HCT116 (cell line): ENCODE results near the gene EIF1AD. TPM values are rescaled to one million over a fixed set of nuclear protein-coding genes. Genes with fewer than 3 reads are reported as not detected.

Experiments
- ATAC-seq: fragments of 200-7000 bp; cut with Tn5 transposase; 2 replicates; pipeline ENCODE4 v1.9.1; 2020; ENCODE audit warnings: mild to moderate bottlenecking, moderate library complexity
- BruUV-seq: library from RNA; stranded (reverse); fragments of 400-500 nt; replicated peaks from 2 replicates; lab custom pipeline; 2021; lab: Mats Ljungman, UMichigan
- CTCF ChIA-PET: fragments of 300-600 bp; sonication (Branson Sonifier 250); formaldehyde crosslinking; loops from one replicate; lab custom pipeline; 2021; ENCODE audit warnings: antibody characterized with exemption; lab: Charles Lee
- POLR2A ChIA-PET: fragments of 300-600, 350-600 bp; sonication (Branson Sonifier 250); formaldehyde crosslinking; loops from one replicate; lab custom pipeline; 2021; ENCODE audit warnings: antibody characterized with exemption; lab: Charles Lee
- RAD21 ChIA-PET, 2 experiments: fragments of 300-600 bp; sonication (Branson Sonifier 250); formaldehyde crosslinking; loops; one replicate each; lab custom pipeline; 2023; ENCODE audit warnings: low total read pairs in 2 of 2; ENCODE audit not compliant: uncharacterized antibody in 2 of 2, unreplicated experiment in 2 of 2, low non-redundant PET in 1 of 2; lab: Charles Lee
- DNase-seq: peaks from one replicate; pipeline ENCODE4 v3.0.0-alpha.2; 2010; ENCODE audit warnings: low read depth, low spot score
- H2AFZ ChIP-seq: fragments of 200-600 bp; shearing (Covaris generic), sonication (generic); 2 replicates; pipeline ENCODE4 v1.6.1; 2017; ENCODE audit warnings: low read depth, mixed run types, mixed read lengths, antibody characterized with exemption, low read length; ENCODE audit not compliant: poor library complexity, severe bottlenecking
- H3K27ac ChIP-seq: 2 replicates; pipeline ENCODE4 v1.5.1; 2012; ENCODE audit warnings: low read depth, low read length
- H3K27me3 ChIP-seq: fragments of 200-600 bp; sonication (generic); 2 replicates; pipeline ENCODE4 v1.6.1; 2016; ENCODE audit warnings: mixed run types, low read length, mixed read lengths; ENCODE audit not compliant: insufficient read depth
- H3K36me3 ChIP-seq, 2 experiments: fragments of 200-500 bp in 1 of 2; fragments of 200-600 bp in 1 of 2; sonication (Bioruptor generic) in 1 of 2; sonication (generic) in 1 of 2; 2 replicates each; pipeline versions ENCODE4 v1.5.1 to v1.6.1; 2014 to 2016; ENCODE audit warnings: low read length in 2 of 2, inconsistent platforms in 1 of 2, mixed read lengths in 1 of 2, mixed run types in 1 of 2; ENCODE audit not compliant: insufficient read depth in 2 of 2, control insufficient read depth in 1 of 2
- H3K4me1 ChIP-seq, 2 experiments: fragments of 200-600 bp in 1 of 2; sonication (generic) in 1 of 2; 2 replicates each; pipeline versions ENCODE4 v1.5.1 to v1.6.1; 2012 to 2017; ENCODE audit warnings: low read length in 2 of 2, inconsistent platforms in 1 of 2, mild to moderate bottlenecking in 1 of 2, mixed read lengths in 1 of 2, mixed run types in 1 of 2, moderate library complexity in 1 of 2; ENCODE audit not compliant: insufficient read depth in 2 of 2, control insufficient read depth in 1 of 2
- H3K4me2 ChIP-seq: fragments of 200-600 bp; sonication (generic); 2 replicates; pipeline ENCODE4 v1.6.1; 2017; ENCODE audit warnings: mixed run types, low read length, mixed read lengths
- H3K4me3 ChIP-seq, 2 experiments: fragments of 200-600 bp in 1 of 2; sonication (generic) in 1 of 2; replicated peaks in 1 of 2; 2 replicates each; pipeline ENCODE4 v1.5.1; 2011 to 2016; ENCODE audit warnings: low read length in 2 of 2, control low read depth in 1 of 2, low read depth in 1 of 2, mild to moderate bottlenecking in 1 of 2, mixed read lengths in 1 of 2, mixed run types in 1 of 2
- H3K79me2 ChIP-seq: fragments of 200-600 bp; sonication (generic); 2 replicates; pipeline ENCODE4 v1.6.1; 2017; ENCODE audit warnings: mild to moderate bottlenecking, mixed run types, low read length, moderate library complexity, mixed read lengths; ENCODE audit not compliant: insufficient read depth
- H3K9ac ChIP-seq: fragments of 200-600 bp; sonication (generic); 2 replicates; pipeline ENCODE4 v1.6.1; 2016; ENCODE audit warnings: low read length, mixed read lengths
- H3K9me2 ChIP-seq: fragments of 200-600 bp; sonication (generic), shearing (Covaris generic); 2 replicates; pipeline ENCODE4 v1.6.1; 2017; ENCODE audit warnings: mixed run types, mild to moderate bottlenecking, moderate library complexity; ENCODE audit not compliant: insufficient read depth
- H3K9me3 ChIP-seq, 2 experiments: fragments of 200-500 bp in 1 of 2; fragments of 200-600 bp in 1 of 2; sonication (Bioruptor generic) in 1 of 2; sonication (generic) in 1 of 2; 2 replicates each; pipeline ENCODE4 v1.6.1; 2014 to 2017; ENCODE audit warnings: low read length in 2 of 2, mixed read lengths in 2 of 2, inconsistent platforms in 1 of 2, low read depth in 1 of 2, mild to moderate bottlenecking in 1 of 2, mixed run types in 1 of 2, moderate library complexity in 1 of 2; ENCODE audit not compliant: control insufficient read depth in 1 of 2, insufficient read depth in 1 of 2
- H4K20me1 ChIP-seq: fragments of 200-600 bp; sonication (generic), shearing (Covaris generic); 2 replicates; pipeline ENCODE4 v1.6.1; 2017; ENCODE audit warnings: mixed run types, mild to moderate bottlenecking, moderate library complexity; ENCODE audit not compliant: insufficient read depth
- ATF3 ChIP-seq: IDR thresholded peaks from 2 replicates; pipeline ENCODE4 v1.6.1; 2012
- CBX3 ChIP-seq: IDR thresholded peaks from 2 replicates; pipeline ENCODE4 v1.6.1; 2012; ENCODE audit warnings: low read depth
- CEBPB ChIP-seq: IDR thresholded peaks from 2 replicates; pipeline ENCODE4 v1.6.1; 2012; ENCODE audit warnings: low read depth
- EGR1 ChIP-seq: IDR thresholded peaks from 2 replicates; pipeline ENCODE4 v1.6.1; 2012; ENCODE audit warnings: low read depth
- ELF1 ChIP-seq: IDR thresholded peaks from 2 replicates; pipeline ENCODE4 v1.6.1; 2012; ENCODE audit warnings: low read depth, borderline replicate concordance
- EZH2phosphoT487 ChIP-seq: fragments of 200-600 bp; IDR thresholded peaks from 2 replicates; pipeline ENCODE4 v1.6.1; 2018; ENCODE audit warnings: antibody characterized with exemption, borderline replicate concordance
- FOSL1 ChIP-seq: IDR thresholded peaks from 2 replicates; pipeline ENCODE4 v1.6.1; 2012; ENCODE audit warnings: low read depth
- JUND ChIP-seq: IDR thresholded peaks from 2 replicates; pipeline ENCODE4 v1.6.1; 2012
- POLR2A ChIP-seq: IDR thresholded peaks from 2 replicates; pipeline ENCODE4 v1.7.0; 2011; ENCODE audit warnings: borderline replicate concordance; ENCODE audit not compliant: insufficient read depth, insufficient read length; ENCODE audit errors: extremely low read depth
- POLR2AphosphoS5 ChIP-seq: IDR thresholded peaks from 2 replicates; pipeline ENCODE4 v1.6.1; 2011; ENCODE audit warnings: mild to moderate bottlenecking, low read depth, low read length, moderate library complexity
- RAD21 ChIP-seq: IDR thresholded peaks from 2 replicates; pipeline ENCODE4 v1.6.1; 2012; ENCODE audit warnings: low read depth, mild to moderate bottlenecking
- REST ChIP-seq: IDR thresholded peaks from 2 replicates; pipeline ENCODE4 v1.6.1; 2012; ENCODE audit warnings: low read depth
- SIN3A ChIP-seq: IDR thresholded peaks from 2 replicates; pipeline ENCODE4 v1.6.1; 2012; ENCODE audit warnings: low read depth
- SP1 ChIP-seq: IDR thresholded peaks from 2 replicates; pipeline ENCODE4 v1.6.1; 2012; ENCODE audit warnings: low read depth
- SRF ChIP-seq: IDR thresholded peaks from 2 replicates; pipeline ENCODE4 v1.6.1; 2012; ENCODE audit warnings: low read depth
- TCF7L2 ChIP-seq: IDR thresholded peaks from 2 replicates; pipeline ENCODE4 v1.7.0; 2011; ENCODE audit warnings: borderline replicate concordance, inconsistent platforms; ENCODE audit not compliant: insufficient read depth, insufficient read length; ENCODE audit errors: extremely low read depth
- YY1 ChIP-seq: IDR thresholded peaks from 2 replicates; pipeline ENCODE4 v1.6.1; 2011; ENCODE audit warnings: low read length, low read depth, moderate library complexity, mild to moderate bottlenecking; ENCODE audit not compliant: insufficient replicate concordance; ENCODE audit errors: extremely low read depth
- ZFX ChIP-seq: fragments of 450-650 bp; IDR thresholded peaks from 2 replicates; pipeline ENCODE4 v1.6.1; 2017
- ZNF274 ChIP-seq: fragments of 200-500 bp; sonication (Bioruptor generic); IDR thresholded peaks from 2 replicates; pipeline ENCODE4 v1.6.1; 2014; ENCODE audit warnings: mild to moderate bottlenecking, low read depth, low read length, inconsistent platforms
- intact Hi-C: fragments of 100-400 bp; cut with micrococcal nuclease; formaldehyde crosslinking; loops from 2 replicates; pipeline ENCODE4 v1.10.0; 2022
- total RNA-seq: library from RNA; stranded (reverse); gene quantifications from one replicate; pipeline ENCODE4 v1.2.1, GENCODE V29; 2021; ENCODE audit not compliant: unreplicated experiment
- TF ChIP-seq, protein P1 (sequence below), 3 experiments: fragments of 200-600 bp in 1 of 3; sonication (generic) in 1 of 3; IDR thresholded peaks in 2 of 3; conservative IDR thresholded peaks in 1 of 3; 2 replicates each; pipeline ENCODE4 v1.5.1; 2012 to 2017; ENCODE audit warnings: low read depth in 2 of 3, low read length in 2 of 3, antibody characterized with exemption in 1 of 3, borderline replicate concordance in 1 of 3, control low read depth in 1 of 3, mild to moderate bottlenecking in 1 of 3, mixed read lengths in 1 of 3, mixed run types in 1 of 3, moderate library complexity in 1 of 3; ENCODE audit not compliant: insufficient read depth in 1 of 3

Gene EIF1AD
- total RNA-seq, 1 experiment from 2014 or later, result 45.5 TPM

DNA sequence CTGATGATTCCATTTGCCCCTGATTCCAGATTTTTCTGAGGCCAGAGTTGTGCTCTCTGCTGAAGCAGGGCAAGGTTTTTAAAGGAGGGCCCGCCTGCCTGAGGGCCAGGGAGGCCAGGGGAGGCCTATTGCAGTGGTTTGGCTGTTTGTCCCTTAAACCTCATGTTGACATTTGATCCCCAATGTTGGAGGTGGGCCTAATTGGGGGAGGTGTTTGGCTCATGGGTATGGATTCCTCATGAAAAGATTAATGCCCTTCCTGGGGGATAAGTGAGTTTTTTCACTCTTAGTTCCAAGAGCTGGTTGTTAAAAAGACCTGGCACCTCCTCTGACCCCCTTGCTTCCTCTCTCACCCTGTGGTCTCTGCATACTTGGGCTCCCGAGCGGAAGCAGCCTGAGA lies 37.8 kb upstream of the EIF1AD start:
- no peaks in the 10 kb centered on the region for H4K20me1 ChIP-seq

More for the DNA sequence above, 37.8 kb upstream of the EIF1AD start:
- H3K27me3 ChIP-seq, result no peaks in the 10 kb centered on the region
- H3K9me3 ChIP-seq, result no peaks in the 10 kb centered on the region
- H3K9ac ChIP-seq, result no peak overlapping the region
- no peaks in the 10 kb centered on the region for H3K79me2 ChIP-seq
- H3K4me2 ChIP-seq, result no peak overlapping the region
- H3K36me3 ChIP-seq, result no peaks in the 10 kb centered on the region
- BruUV-seq, result no TSS peak
- H3K4me3 ChIP-seq, result no peak overlapping the region
- no peak for DNase-seq
- no peak overlapping the region for H3K27ac ChIP-seq
- TF ChIP-seq FOSL1 (no peak), RAD21 (no peak), ZNF274 (no peak), ZFX (no peak), POLR2A (no peak), TCF7L2 (no peak), REST (no peak), SIN3A (no peak), YY1 (no peak), EZH2phosphoT487 (no peak), EGR1 (no peak), CBX3 (no peak), CEBPB (no peak), POLR2AphosphoS5 (no peak), SP1 (no peak), JUND (no peak), ELF1 (no peak), SRF (no peak), ATF3 (no peak)
- TF ChIP-seq, protein P1, sequence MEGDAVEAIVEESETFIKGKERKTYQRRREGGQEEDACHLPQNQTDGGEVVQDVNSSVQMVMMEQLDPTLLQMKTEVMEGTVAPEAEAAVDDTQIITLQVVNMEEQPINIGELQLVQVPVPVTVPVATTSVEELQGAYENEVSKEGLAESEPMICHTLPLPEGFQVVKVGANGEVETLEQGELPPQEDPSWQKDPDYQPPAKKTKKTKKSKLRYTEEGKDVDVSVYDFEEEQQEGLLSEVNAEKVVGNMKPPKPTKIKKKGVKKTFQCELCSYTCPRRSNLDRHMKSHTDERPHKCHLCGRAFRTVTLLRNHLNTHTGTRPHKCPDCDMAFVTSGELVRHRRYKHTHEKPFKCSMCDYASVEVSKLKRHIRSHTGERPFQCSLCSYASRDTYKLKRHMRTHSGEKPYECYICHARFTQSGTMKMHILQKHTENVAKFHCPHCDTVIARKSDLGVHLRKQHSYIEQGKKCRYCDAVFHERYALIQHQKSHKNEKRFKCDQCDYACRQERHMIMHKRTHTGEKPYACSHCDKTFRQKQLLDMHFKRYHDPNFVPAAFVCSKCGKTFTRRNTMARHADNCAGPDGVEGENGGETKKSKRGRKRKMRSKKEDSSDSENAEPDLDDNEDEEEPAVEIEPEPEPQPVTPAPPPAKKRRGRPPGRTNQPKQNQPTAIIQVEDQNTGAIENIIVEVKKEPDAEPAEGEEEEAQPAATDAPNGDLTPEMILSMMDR (IDR thresholded peaks at IDR 0.05 in 2 of 3, conservative IDR thresholded peaks at IDR 0.05 in 1 of 3; ENCODE audit: borderline replicate concordance in 1 of 3, insufficient read depth in 1 of 3, low read depth in 2 of 3, low read length in 2 of 3), result no peak
- TF ChIP-seq, all 23 proteins: peak for 0
- no peak for ATAC-seq
- RAD21 ChIA-PET, result no interaction called here
- CTCF ChIA-PET, result no interaction called here
- Histone ChIP-seq H3K4me1 (peaks cover 0 to 1% of the 10 kb centered on the region in 2 experiments; a peak in 2 of 4 replicates), H2AFZ (no peak overlapping the region), H3K9me2 (no peaks in the 10 kb centered on the region)
- intact Hi-C loops, result no loop called here
- POLR2A ChIA-PET, result no interaction called here
